ENCODE measurements around the gene APBA2.

APBA2 gene

GRCh38 chr15:28897861-28898585 lies 12.2 kb downstream of the APBA2 start:
- DNase-seq = no peak

GRCh38 chr15:28899061-28899738 lies 13.4 kb downstream of the APBA2 start:
- DNase-seq = no peak

- no peak for DNase-seq
These were observed 14.5 kb downstream of the APBA2 start for GRCh38 chr15:28900041-28900891.

- DNase-seq = no peak
These were observed 15.3 kb downstream of the APBA2 start for GRCh38 chr15:28900892-28901586.

- DNase-seq = no peak
These were observed 15.8 kb downstream of the APBA2 start for GRCh38 chr15:28901587-28901980.

GRCh38 chr15:28901987-28902745 lies 16.4 kb downstream of the APBA2 start:
- DNase-seq = no peak

- no peak for DNase-seq
These were observed 17.1 kb downstream of the APBA2 start for GRCh38 chr15:28902856-28903255.

GRCh38 chr15:28903555-28903954 lies 17.8 kb downstream of the APBA2 start:
- DNase-seq = no peak

GRCh38 chr15:28904003-28904402 lies 18.2 kb downstream of the APBA2 start:
- DNase-seq = no peak

- DNase-seq = no peak
These were observed 19.0 kb downstream of the APBA2 start for GRCh38 chr15:28904541-28905315.

GRCh38 chr15:28907338-28907960 lies 21.7 kb downstream of the APBA2 start:
- DNase-seq = no peak

- DNase-seq = no peak
These were observed 24.3 kb downstream of the APBA2 start for GRCh38 chr15:28909958-28910500.

GRCh38 chr15:28911310-28911931 lies 25.6 kb downstream of the APBA2 start:
- DNase-seq = no peak

GRCh38 chr15:28912422-28912821 lies 26.6 kb downstream of the APBA2 start:
- no peak for DNase-seq

GRCh38 chr15:28913171-28913765 lies 27.5 kb downstream of the APBA2 start:
- DNase-seq = no peak

GRCh38 chr15:28914046-28914445 lies 28.3 kb downstream of the APBA2 start:
- DNase-seq = no peak

GRCh38 chr15:28914483-28915023 lies 28.8 kb downstream of the APBA2 start:
- DNase-seq = no peak

- DNase-seq = no peak
These were observed 29.5 kb downstream of the APBA2 start for GRCh38 chr15:28915041-28915810.

GRCh38 chr15:28915935-28916334 lies 30.2 kb downstream of the APBA2 start:
- no peak for DNase-seq

Data from NCI-H1105 treated with DMSO at 0.1 percent for 48 hours (cell line).